A673 (cell line): ENCODE results near the gene MDGA2. TPM values are rescaled to one million over a fixed set of nuclear protein-coding genes. Genes with fewer than 3 reads are reported as not detected.

Experiments
- BruUV-seq: library from RNA; stranded (reverse); fragments of 400-500 nt; replicated peaks from 2 replicates; lab custom pipeline; 2021; lab: Mats Ljungman, UMichigan
- CTCF ChIA-PET: fragments of 300-600 bp; sonication (Branson Sonifier 250); formaldehyde crosslinking; loops from one replicate; lab custom pipeline; 2022; ENCODE audit warnings: antibody characterized with exemption; lab: Charles Lee
- POLR2A ChIA-PET: fragments of 300-600 bp; sonication (Branson Sonifier 250); formaldehyde crosslinking; loops from one replicate; lab custom pipeline; 2022; ENCODE audit warnings: antibody characterized with exemption; ENCODE audit not compliant: low non-redundant PET; lab: Charles Lee
- DNase-seq: peaks from one replicate; pipeline ENCODE4 v3.0.0-alpha.2; 2015; ENCODE audit warnings: low spot score
- H3K27ac ChIP-seq: fragments of 200-600 bp; sonication (generic); 2 replicates; pipeline ENCODE4 v1.5.1; 2016; ENCODE audit warnings: mixed run types, low read depth, mild to moderate bottlenecking, mixed read lengths, antibody characterized with exemption, low read length; ENCODE audit not compliant: poor library complexity, severe bottlenecking
- H3K27me3 ChIP-seq: fragments of 200-600 bp; sonication (generic); replicated peaks from 2 replicates; pipeline ENCODE4 v1.6.1; 2017; ENCODE audit warnings: mixed run types, low read depth, mild to moderate bottlenecking, mixed read lengths, antibody characterized with exemption, low read length; ENCODE audit not compliant: insufficient read depth, poor library complexity
- H3K36me3 ChIP-seq: fragments of 200-600 bp; sonication (generic); 2 replicates; pipeline ENCODE4 v1.6.1; 2016; ENCODE audit warnings: mixed run types, mild to moderate bottlenecking, mixed read lengths, antibody characterized with exemption, low read length; ENCODE audit not compliant: insufficient read depth, poor library complexity, severe bottlenecking
- H3K4me1 ChIP-seq: fragments of 200-600 bp; sonication (generic); 2 replicates; pipeline ENCODE4 v1.6.1; 2017; ENCODE audit warnings: mixed run types, mild to moderate bottlenecking, mixed read lengths, antibody characterized with exemption, low read length; ENCODE audit not compliant: insufficient read depth, poor library complexity, severe bottlenecking
- H3K4me3 ChIP-seq: fragments of 200-600 bp; sonication (generic); 2 replicates; pipeline ENCODE4 v1.5.1; 2016; ENCODE audit warnings: low read depth, mixed run types, mild to moderate bottlenecking, mixed read lengths, low read length; ENCODE audit not compliant: poor library complexity, severe bottlenecking
- H3K9me3 ChIP-seq: fragments of 200-600 bp; sonication (generic); 2 replicates; pipeline ENCODE4 v1.6.1; 2016; ENCODE audit warnings: mixed run types, low read depth, mild to moderate bottlenecking, mixed read lengths, antibody characterized with exemption, low read length; ENCODE audit not compliant: poor library complexity, severe bottlenecking
- EZH2 ChIP-seq: fragments of 200-600 bp; sonication (generic); IDR thresholded peaks from 2 replicates; pipeline ENCODE4 v1.6.1; 2017; ENCODE audit warnings: borderline replicate concordance, low read depth, mild to moderate bottlenecking, mixed read lengths, antibody characterized with exemption, low read length; ENCODE audit not compliant: poor library complexity, severe bottlenecking
- intact Hi-C: fragments of 100-400 bp; cut with micrococcal nuclease; formaldehyde crosslinking; loops from one replicate; pipeline ENCODE4 v1.10.0; 2022; ENCODE audit not compliant: unreplicated experiment
- total RNA-seq: library from RNA; stranded (reverse); gene quantifications from 2 replicates; pipeline ENCODE4 v1.2.3, GENCODE V29; 2021
- TF ChIP-seq, protein P1 (sequence below): fragments of 300-800, 200-600 bp; sonication (generic); conservative IDR thresholded peaks from 2 replicates; pipeline ENCODE4 v1.5.1; 2017; ENCODE audit warnings: low read depth, mild to moderate bottlenecking, antibody characterized with exemption, low read length, moderate library complexity, mixed read lengths

Gene MDGA2
- total RNA-seq, 1 experiment from 2014 or later: not detected

DNA sequence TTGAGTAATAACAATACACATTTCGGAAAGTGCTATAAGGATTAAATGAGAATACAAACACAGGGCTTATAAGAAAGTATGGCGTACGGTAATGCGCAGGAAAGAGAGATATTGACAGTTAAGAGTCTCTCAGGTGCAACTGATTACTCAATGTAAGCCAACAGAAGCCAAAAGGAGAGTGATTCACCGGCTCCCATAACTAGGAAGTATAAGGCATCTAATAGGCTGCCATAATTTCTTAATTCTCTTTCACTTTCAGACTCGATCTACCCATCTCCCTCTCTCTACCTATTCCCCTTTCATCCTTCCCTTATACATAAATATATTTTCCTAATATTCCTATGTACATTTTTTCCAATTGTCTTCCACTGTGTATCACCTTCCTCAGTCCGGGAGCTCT, 90.0 kb downstream of the MDGA2 start:
- Histone ChIP-seq H3K9me3 (no peaks in the 10 kb centered on the region), H3K27ac (no peak overlapping the region), H3K36me3 (no peaks in the 10 kb centered on the region), H3K27me3 (no peaks in the 10 kb centered on the region), H3K4me3 (no peak overlapping the region), H3K4me1 (no peaks in the 10 kb centered on the region)
- no peak for DNase-seq
- ChIA-PET CTCF (no interaction called here), POLR2A (no interaction called here)
- intact Hi-C loops: no loop called here
- TF ChIP-seq EZH2: no peak
- TF ChIP-seq, protein P1, sequence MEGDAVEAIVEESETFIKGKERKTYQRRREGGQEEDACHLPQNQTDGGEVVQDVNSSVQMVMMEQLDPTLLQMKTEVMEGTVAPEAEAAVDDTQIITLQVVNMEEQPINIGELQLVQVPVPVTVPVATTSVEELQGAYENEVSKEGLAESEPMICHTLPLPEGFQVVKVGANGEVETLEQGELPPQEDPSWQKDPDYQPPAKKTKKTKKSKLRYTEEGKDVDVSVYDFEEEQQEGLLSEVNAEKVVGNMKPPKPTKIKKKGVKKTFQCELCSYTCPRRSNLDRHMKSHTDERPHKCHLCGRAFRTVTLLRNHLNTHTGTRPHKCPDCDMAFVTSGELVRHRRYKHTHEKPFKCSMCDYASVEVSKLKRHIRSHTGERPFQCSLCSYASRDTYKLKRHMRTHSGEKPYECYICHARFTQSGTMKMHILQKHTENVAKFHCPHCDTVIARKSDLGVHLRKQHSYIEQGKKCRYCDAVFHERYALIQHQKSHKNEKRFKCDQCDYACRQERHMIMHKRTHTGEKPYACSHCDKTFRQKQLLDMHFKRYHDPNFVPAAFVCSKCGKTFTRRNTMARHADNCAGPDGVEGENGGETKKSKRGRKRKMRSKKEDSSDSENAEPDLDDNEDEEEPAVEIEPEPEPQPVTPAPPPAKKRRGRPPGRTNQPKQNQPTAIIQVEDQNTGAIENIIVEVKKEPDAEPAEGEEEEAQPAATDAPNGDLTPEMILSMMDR: no peak
- no TSS peak for BruUV-seq

DNA sequence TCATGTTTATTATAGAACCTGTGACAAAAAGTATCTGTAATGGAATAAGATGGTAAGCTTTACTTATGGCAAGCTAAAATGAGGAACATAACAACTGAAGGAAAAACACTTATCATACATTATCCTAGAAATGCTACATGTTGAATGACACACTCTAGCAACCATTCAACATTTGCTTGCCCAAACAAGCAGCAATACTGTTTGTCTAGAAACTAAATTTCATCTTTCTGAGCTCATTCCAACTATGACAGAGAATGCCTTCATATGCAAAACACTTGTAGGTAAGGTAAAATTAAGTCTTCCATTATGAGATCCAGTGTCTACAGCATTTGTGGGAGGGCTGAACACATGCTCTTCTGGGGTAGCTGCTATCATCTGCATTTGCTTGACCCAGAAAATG, 108.1 kb downstream of the MDGA2 start:
- CTCF ChIA-PET: no interaction called here
- H3K27me3 ChIP-seq: no peaks in the 10 kb centered on the region
- H3K27ac ChIP-seq: no peak overlapping the region
- no peak overlapping the region for H3K4me3 ChIP-seq
- no peaks in the 10 kb centered on the region for H3K36me3 ChIP-seq
- BruUV-seq: no TSS peak
- POLR2A ChIA-PET: no interaction called here
- H3K4me1 ChIP-seq: no peaks in the 10 kb centered on the region
- DNase-seq: no peak
- H3K9me3 ChIP-seq: no peaks in the 10 kb centered on the region
- TF ChIP-seq EZH2: no peak
- TF ChIP-seq, protein P1: no peak
- intact Hi-C loops: no loop called here

DNA sequence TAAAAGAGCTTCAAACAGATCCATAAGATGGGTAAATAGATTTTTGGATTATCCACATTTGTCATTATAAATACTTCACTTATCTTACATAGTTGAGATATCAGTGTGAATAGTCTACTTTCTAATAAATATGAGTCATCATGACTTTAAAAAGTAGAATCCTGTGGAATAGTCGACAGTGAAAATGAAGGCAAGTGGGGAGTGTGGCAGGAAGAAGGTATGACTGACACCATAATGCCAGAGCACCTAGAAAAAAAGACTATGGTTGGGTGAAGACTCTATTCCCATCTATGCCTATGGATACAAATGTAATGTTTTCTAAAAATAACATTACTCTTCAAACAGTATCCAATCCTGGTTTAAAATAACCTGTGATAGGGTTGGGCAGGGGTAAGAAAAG, 117.5 kb downstream of the MDGA2 start:
- TF ChIP-seq, protein P1: no peak
- TF ChIP-seq EZH2: no peak
- ChIA-PET POLR2A (no interaction called here), CTCF (no interaction called here)
- H3K4me1 ChIP-seq: no peaks in the 10 kb centered on the region
- no peak overlapping the region for H3K27ac ChIP-seq
- H3K4me3 ChIP-seq: no peak overlapping the region
- no peaks in the 10 kb centered on the region for H3K27me3 ChIP-seq
- no peak for DNase-seq
- no peaks in the 10 kb centered on the region for H3K36me3 ChIP-seq
- no peaks in the 10 kb centered on the region for H3K9me3 ChIP-seq
- intact Hi-C loops: no loop called here
- BruUV-seq: no TSS peak
